HepG2 (cell line): ENCODE results near the gene LHB.
"Not testable (repeated sequence)": the region's sequence is repeated elsewhere in the genome, so short reads cannot be mapped to it uniquely, and the experiment has no call there.

Experiments used
- ATAD3A ChIP-seq: sonication (generic); formaldehyde crosslinking; IDR thresholded peaks from 2 replicates; pipeline ENCODE4 v1.4.0; 2020; ENCODE audit warnings: missing genetic modification reagents
- CTCF ChIP-seq: sonication (generic); formaldehyde crosslinking; IDR thresholded peaks from 2 replicates; pipeline ENCODE4 v1.5.0; 2020; ENCODE audit warnings: mild to moderate bottlenecking, missing genetic modification reagents, moderate library complexity
- PRMT3 ChIP-seq: sonication (generic); formaldehyde crosslinking; IDR thresholded peaks from 2 replicates; pipeline ENCODE4 v1.8.1; 2022; ENCODE audit warnings: low read depth, mild to moderate bottlenecking, moderate library complexity, missing genetic modification reagents, borderline replicate concordance
- USF2 ChIP-seq, 2 experiments: sonication (generic) in 1 of 2; formaldehyde crosslinking in 1 of 2; IDR thresholded peaks; 2 replicates each; pipeline versions ENCODE4 v1.5.1 to v1.6.1; 2011 to 2020; ENCODE audit warnings: borderline replicate concordance in 1 of 2, low read depth in 1 of 2, low read length in 1 of 2, mild to moderate bottlenecking in 1 of 2, missing genetic modification reagents in 1 of 2, moderate library complexity in 1 of 2
- ZNF430 ChIP-seq: sonication (generic); formaldehyde crosslinking; IDR thresholded peaks from 2 replicates; pipeline ENCODE4 v1.9.0; 2021; ENCODE audit warnings: mild to moderate bottlenecking, missing genetic modification reagents
- ZNF558 ChIP-seq: sonication (generic); formaldehyde crosslinking; IDR thresholded peaks from 2 replicates; pipeline ENCODE4 v1.9.0; 2022; ENCODE audit warnings: mild to moderate bottlenecking, missing genetic modification reagents, borderline replicate concordance
- TF ChIP-seq, protein P1 (sequence below): sonication (generic); formaldehyde crosslinking; IDR thresholded peaks from 2 replicates; pipeline ENCODE4 v1.4.0; 2020; ENCODE audit warnings: missing genetic modification reagents

DNA sequence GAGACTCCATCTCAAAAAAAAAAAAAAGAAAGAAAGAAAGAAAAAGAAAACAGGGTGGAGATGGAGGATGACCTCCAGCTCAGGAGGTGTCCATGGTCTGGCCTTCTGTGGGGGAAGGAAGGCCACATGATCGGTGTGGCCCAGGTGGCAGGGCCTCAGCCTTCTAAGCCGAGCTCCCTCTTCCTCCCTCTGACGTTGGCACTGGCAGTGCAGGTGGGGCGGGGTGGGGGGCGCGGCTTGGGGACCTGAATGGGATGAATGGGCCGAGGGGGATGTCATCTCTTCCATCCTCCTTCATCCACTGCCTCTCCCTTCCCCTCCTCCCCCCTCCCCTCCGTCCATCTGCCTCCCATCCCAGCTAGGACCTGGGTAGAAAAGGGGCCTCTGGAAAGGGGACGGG, 22.8 kb upstream of the LHB start:
- TF ChIP-seq USF2 (IDR thresholded peaks at IDR 0.05; ENCODE audit: low read depth, low read length); USF2 (CRISPR knock-in tag; IDR thresholded peaks at IDR 0.05; ENCODE audit: borderline replicate concordance); ZNF558 (CRISPR knock-in tag); PRMT3; CTCF (CRISPR knock-in tag); ZNF430 (CRISPR knock-in tag); ATAD3A (CRISPR knock-in tag): not testable (repeated sequence)
- TF ChIP-seq, protein P1, sequence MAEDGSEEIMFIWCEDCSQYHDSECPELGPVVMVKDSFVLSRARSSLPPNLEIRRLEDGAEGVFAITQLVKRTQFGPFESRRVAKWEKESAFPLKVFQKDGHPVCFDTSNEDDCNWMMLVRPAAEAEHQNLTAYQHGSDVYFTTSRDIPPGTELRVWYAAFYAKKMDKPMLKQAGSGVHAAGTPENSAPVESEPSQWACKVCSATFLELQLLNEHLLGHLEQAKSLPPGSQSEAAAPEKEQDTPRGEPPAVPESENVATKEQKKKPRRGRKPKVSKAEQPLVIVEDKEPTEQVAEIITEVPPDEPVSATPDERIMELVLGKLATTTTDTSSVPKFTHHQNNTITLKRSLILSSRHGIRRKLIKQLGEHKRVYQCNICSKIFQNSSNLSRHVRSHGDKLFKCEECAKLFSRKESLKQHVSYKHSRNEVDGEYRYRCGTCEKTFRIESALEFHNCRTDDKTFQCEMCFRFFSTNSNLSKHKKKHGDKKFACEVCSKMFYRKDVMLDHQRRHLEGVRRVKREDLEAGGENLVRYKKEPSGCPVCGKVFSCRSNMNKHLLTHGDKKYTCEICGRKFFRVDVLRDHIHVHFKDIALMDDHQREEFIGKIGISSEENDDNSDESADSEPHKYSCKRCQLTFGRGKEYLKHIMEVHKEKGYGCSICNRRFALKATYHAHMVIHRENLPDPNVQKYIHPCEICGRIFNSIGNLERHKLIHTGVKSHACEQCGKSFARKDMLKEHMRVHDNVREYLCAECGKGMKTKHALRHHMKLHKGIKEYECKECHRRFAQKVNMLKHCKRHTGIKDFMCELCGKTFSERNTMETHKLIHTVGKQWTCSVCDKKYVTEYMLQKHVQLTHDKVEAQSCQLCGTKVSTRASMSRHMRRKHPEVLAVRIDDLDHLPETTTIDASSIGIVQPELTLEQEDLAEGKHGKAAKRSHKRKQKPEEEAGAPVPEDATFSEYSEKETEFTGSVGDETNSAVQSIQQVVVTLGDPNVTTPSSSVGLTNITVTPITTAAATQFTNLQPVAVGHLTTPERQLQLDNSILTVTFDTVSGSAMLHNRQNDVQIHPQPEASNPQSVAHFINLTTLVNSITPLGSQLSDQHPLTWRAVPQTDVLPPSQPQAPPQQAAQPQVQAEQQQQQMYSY (CRISPR knock-in tag) = not testable (repeated sequence)
